ENCODE measurements around the gene PTPRK. TPM values are rescaled to one million over a fixed set of nuclear protein-coding genes. Genes with fewer than 3 reads are reported as not detected.
A peak's percentile ranks its signal among the peaks of the same experiment; 100 is the strongest.

Gene PTPRK
- total and polyA plus RNA-seq, 4 experiments from 2014 or later = 0.47 to 1.5 (median 0.61) TPM; not detected in 1

GRCh38 chr6:128409003-128409402, 111.4 kb downstream of the PTPRK start:
- intact Hi-C loops (cut with micrococcal nuclease) = no loop called here
- Mint-ChIP-seq H3K27ac (no peak overlapping the region), H3K27me3 (no peaks in the 10 kb centered on the region), H3K9me3 (no peaks in the 10 kb centered on the region), H3K4me1 (no peaks in the 10 kb centered on the region), H3K4me3 (no peak overlapping the region), H3K36me3 (no peaks in the 10 kb centered on the region)
- ChIA-PET POLR2A (ENCODE audit: partially characterized antibody) (no interaction called here), CTCF (ENCODE audit: partially characterized antibody) (no interaction called here)
- H3K4me3 ChIP-seq (ENCODE audit: low read length in 2 of 2) = no peak overlapping the region
- H3K27me3 ChIP-seq (ENCODE audit: insufficient read depth, low read length) = no peaks in the 10 kb centered on the region
- no peak overlapping the region for H3K27ac ChIP-seq (ENCODE audit: low read depth, low read length)
- no peaks in the 10 kb centered on the region for H3K4me1 ChIP-seq (ENCODE audit: insufficient read depth, low read length)
- no peaks in the 10 kb centered on the region for H3K9me3 ChIP-seq (ENCODE audit: control insufficient read depth in 1 of 2, low read length in 2 of 2)
- DNase-seq = no peak
- H3K36me3 ChIP-seq (ENCODE audit: insufficient read depth, low read length) = no peaks in the 10 kb centered on the region

DNA sequence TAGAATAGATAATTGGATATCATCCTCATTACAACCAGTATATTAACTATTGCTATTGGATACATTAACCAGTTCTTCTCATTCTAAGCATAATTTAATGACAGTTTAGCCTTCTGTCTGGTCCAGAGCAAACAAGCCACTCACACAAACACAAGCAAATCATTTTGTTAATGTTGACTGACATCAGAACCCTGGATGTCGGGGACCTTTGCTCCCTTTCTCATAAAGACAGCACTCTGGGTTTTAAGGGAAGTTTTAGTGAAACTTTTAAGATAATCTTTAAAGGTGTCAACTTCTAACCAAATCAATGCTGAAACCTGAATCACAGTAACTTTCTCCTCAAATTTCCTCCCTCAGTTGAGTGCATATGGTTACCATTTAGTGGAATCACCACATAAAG, 113.9 kb downstream of the PTPRK start:
- Mint-ChIP-seq H3K9me3 (no peaks in the 10 kb centered on the region), H3K27ac (no peak overlapping the region), H3K4me1 (no peaks in the 10 kb centered on the region), H3K27me3 (no peaks in the 10 kb centered on the region), H3K4me3 (no peak overlapping the region), H3K36me3 (no peaks in the 10 kb centered on the region)
- DNase-seq = no peak
- Histone ChIP-seq H3K4me3 (ENCODE audit: low read length in 2 of 2) (no peak overlapping the region), H3K9me3 (ENCODE audit: control insufficient read depth in 1 of 2, low read length in 2 of 2) (no peaks in the 10 kb centered on the region), H3K36me3 (ENCODE audit: insufficient read depth, low read length) (no peaks in the 10 kb centered on the region), H3K27ac (ENCODE audit: low read depth, low read length) (no peak overlapping the region), H3K4me1 (ENCODE audit: insufficient read depth, low read length) (no peaks in the 10 kb centered on the region), H3K27me3 (ENCODE audit: insufficient read depth, low read length) (no peaks in the 10 kb centered on the region)
- POLR2A ChIA-PET (ENCODE audit: partially characterized antibody) = no interaction called here
- intact Hi-C loops (cut with micrococcal nuclease) = no loop called here
- CTCF ChIA-PET (ENCODE audit: partially characterized antibody) = no interaction called here

GRCh38 chr6:128403618-128404444, 116.6 kb downstream of the PTPRK start:
- intact Hi-C loops (cut with micrococcal nuclease) = no loop called here
- no peak overlapping the region for H3K27ac ChIP-seq (ENCODE audit: low read depth, low read length)
- no peaks in the 10 kb centered on the region for H3K27me3 ChIP-seq (ENCODE audit: insufficient read depth, low read length)
- Mint-ChIP-seq H3K27me3 (no peaks in the 10 kb centered on the region), H3K36me3 (no peaks in the 10 kb centered on the region), H3K4me1 (no peaks in the 10 kb centered on the region), H3K9me3 (no peaks in the 10 kb centered on the region), H3K27ac (no peak overlapping the region), H3K4me3 (no peak overlapping the region)
- no peak for DNase-seq
- H3K4me1 ChIP-seq (ENCODE audit: insufficient read depth, low read length) = no peaks in the 10 kb centered on the region
- no peaks in the 10 kb centered on the region for H3K9me3 ChIP-seq (ENCODE audit: control insufficient read depth in 1 of 2, low read length in 2 of 2)
- no peaks in the 10 kb centered on the region for H3K36me3 ChIP-seq (ENCODE audit: insufficient read depth, low read length)
- no peak overlapping the region for H3K4me3 ChIP-seq (ENCODE audit: low read length in 2 of 2)
- ChIA-PET POLR2A (ENCODE audit: partially characterized antibody) (no interaction called here), CTCF (ENCODE audit: partially characterized antibody) (no interaction called here)

DNA sequence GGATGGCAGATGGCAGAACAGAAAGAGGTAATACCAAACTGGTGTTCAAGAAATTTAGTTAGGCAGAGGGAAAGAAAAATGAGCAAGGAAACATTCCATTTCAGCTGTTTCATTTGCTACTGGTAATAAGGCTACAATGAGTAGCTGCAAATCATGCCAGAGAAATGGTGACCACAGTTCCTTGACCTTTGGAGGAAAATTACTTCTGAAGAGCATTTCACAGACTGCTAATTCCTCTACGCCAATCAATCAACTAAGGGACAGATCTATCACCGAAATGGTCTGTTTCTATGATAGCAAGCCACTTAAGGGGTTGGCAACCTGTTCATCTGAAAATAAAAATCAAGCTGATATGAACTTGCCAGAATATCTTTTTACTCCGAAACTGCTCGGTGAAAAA, 119.5 kb downstream of the PTPRK start:
- intact Hi-C loops (cut with micrococcal nuclease) = no loop called here
- peaks cover 0 to 4% (median 0%) of the 10 kb centered on the region in 4 donors for H3K4me1 Mint-ChIP-seq
- no peaks in the 10 kb centered on the region for H3K9me3 Mint-ChIP-seq
- Histone ChIP-seq H3K36me3 (ENCODE audit: insufficient read depth, low read length) (no peaks in the 10 kb centered on the region), H3K4me1 (ENCODE audit: insufficient read depth, low read length) (no peaks in the 10 kb centered on the region), H3K9me3 (ENCODE audit: control insufficient read depth in 1 of 2, low read length in 2 of 2) (no peaks in the 10 kb centered on the region), H3K4me3 (ENCODE audit: low read length in 2 of 2) (no peak overlapping the region), H3K27me3 (ENCODE audit: insufficient read depth, low read length) (no peaks in the 10 kb centered on the region), H3K27ac (ENCODE audit: low read depth, low read length) (no peak overlapping the region)
- H3K36me3 Mint-ChIP-seq = no peaks in the 10 kb centered on the region
- no peak overlapping the region for H3K4me3 Mint-ChIP-seq
- H3K27ac Mint-ChIP-seq = no peak overlapping the region
- no peak for DNase-seq
- POLR2A ChIA-PET (ENCODE audit: partially characterized antibody) = no interaction called here
- CTCF ChIA-PET (ENCODE audit: partially characterized antibody) = no interaction called here
- H3K27me3 Mint-ChIP-seq = no peaks in the 10 kb centered on the region

DNA sequence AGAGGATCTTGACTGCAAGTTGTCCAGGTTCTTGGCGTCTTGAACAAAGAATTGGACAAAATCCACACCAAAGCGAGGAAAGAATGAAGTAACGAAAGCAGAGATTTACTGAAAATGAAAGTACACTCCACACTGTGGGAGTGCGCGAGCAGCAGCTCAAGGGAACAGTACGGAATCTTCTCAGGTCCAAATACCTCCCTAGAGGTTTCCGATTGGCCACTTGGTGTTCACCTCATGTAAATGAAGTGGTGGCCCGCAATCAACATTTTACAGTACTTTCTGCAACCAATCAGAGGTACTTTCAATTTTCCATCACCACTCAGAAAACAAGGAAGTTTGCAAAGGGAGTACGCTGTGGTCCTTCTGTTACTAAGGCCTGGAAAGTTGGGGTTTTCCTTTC, 122.4 kb downstream of the PTPRK start:
- H3K27ac ChIP-seq (ENCODE audit: low read depth, low read length) = no peak overlapping the region
- H3K4me1 ChIP-seq (ENCODE audit: insufficient read depth, low read length) = no peaks in the 10 kb centered on the region
- Mint-ChIP-seq H3K27me3 (peaks cover 2% of the 10 kb centered on the region in 2 donors), H3K4me1 (peaks cover 0 to 4% (median 0%) of the 10 kb centered on the region in 4 donors), H3K4me3 (peak overlapping the region in 1 of 8 donors; percentile 7), H3K9me3 (no peaks in the 10 kb centered on the region), H3K36me3 (no peaks in the 10 kb centered on the region), H3K27ac (no peak overlapping the region)
- no peaks in the 10 kb centered on the region for H3K9me3 ChIP-seq (ENCODE audit: control insufficient read depth in 1 of 2, low read length in 2 of 2)
- H3K27me3 ChIP-seq (ENCODE audit: insufficient read depth, low read length) = no peaks in the 10 kb centered on the region
- H3K36me3 ChIP-seq (ENCODE audit: insufficient read depth, low read length) = no peaks in the 10 kb centered on the region
- ChIA-PET CTCF (ENCODE audit: partially characterized antibody) (no interaction called here), POLR2A (ENCODE audit: partially characterized antibody) (no interaction called here)
- H3K4me3 ChIP-seq (ENCODE audit: low read length in 2 of 2) = no peak overlapping the region
- intact Hi-C loops (cut with micrococcal nuclease) = no loop called here
- no peak for DNase-seq

GRCh38 chr6:128395596-128395995, 124.8 kb downstream of the PTPRK start:
- H3K36me3 ChIP-seq (ENCODE audit: insufficient read depth, low read length) = no peaks in the 10 kb centered on the region
- no peaks in the 10 kb centered on the region for H3K9me3 ChIP-seq (ENCODE audit: control insufficient read depth in 1 of 2, low read length in 2 of 2)
- no peak for DNase-seq
- H3K9me3 Mint-ChIP-seq = no peaks in the 10 kb centered on the region
- H3K4me1 Mint-ChIP-seq = peaks cover 0 to 4% (median 0%) of the 10 kb centered on the region in 4 donors
- H3K27me3 ChIP-seq (ENCODE audit: insufficient read depth, low read length) = no peaks in the 10 kb centered on the region
- H3K27ac ChIP-seq (ENCODE audit: low read depth, low read length) = no peak overlapping the region
- H3K27me3 Mint-ChIP-seq = peaks cover 2% of the 10 kb centered on the region in 2 donors
- H3K4me1 ChIP-seq (ENCODE audit: insufficient read depth, low read length) = no peaks in the 10 kb centered on the region
- H3K36me3 Mint-ChIP-seq = no peaks in the 10 kb centered on the region
- H3K4me3 ChIP-seq (ENCODE audit: low read length in 2 of 2) = no peak overlapping the region
- CTCF ChIA-PET (ENCODE audit: partially characterized antibody) = no interaction called here
- POLR2A ChIA-PET (ENCODE audit: partially characterized antibody) = no interaction called here
- intact Hi-C loops (cut with micrococcal nuclease) = no loop called here
- no peak overlapping the region for H3K4me3 Mint-ChIP-seq
- H3K27ac Mint-ChIP-seq = no peak overlapping the region

DNA sequence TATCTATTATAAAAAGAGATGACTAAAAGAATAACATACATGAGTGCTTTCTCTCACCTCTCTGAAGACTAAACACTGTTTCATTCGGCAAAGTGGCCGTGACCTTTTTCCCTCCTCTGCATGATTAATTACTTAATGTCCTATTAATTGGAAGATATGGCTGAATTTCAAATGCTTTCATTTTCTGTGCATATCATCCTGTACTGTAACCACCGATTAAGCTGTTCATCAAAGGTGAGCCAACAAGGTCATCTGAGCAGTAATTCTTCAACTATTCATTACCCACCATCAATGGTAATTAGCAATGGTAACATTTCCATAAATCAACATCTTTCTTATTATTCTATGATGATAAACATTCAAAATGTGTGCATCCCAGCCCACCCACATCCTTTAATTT, 125.2 kb downstream of the PTPRK start:
- Mint-ChIP-seq H3K36me3 (no peaks in the 10 kb centered on the region), H3K4me1 (peaks cover 0 to 4% (median 0%) of the 10 kb centered on the region in 4 donors), H3K4me3 (no peak overlapping the region), H3K27ac (no peak overlapping the region), H3K9me3 (no peaks in the 10 kb centered on the region), H3K27me3 (peaks cover 2% of the 10 kb centered on the region in 2 donors)
- Histone ChIP-seq H3K4me3 (ENCODE audit: low read length in 2 of 2) (no peak overlapping the region), H3K27me3 (ENCODE audit: insufficient read depth, low read length) (no peaks in the 10 kb centered on the region), H3K27ac (ENCODE audit: low read depth, low read length) (no peak overlapping the region), H3K4me1 (ENCODE audit: insufficient read depth, low read length) (no peaks in the 10 kb centered on the region), H3K36me3 (ENCODE audit: insufficient read depth, low read length) (no peaks in the 10 kb centered on the region), H3K9me3 (ENCODE audit: control insufficient read depth in 1 of 2, low read length in 2 of 2) (no peaks in the 10 kb centered on the region)
- intact Hi-C loops (cut with micrococcal nuclease) = no loop called here
- POLR2A ChIA-PET (ENCODE audit: partially characterized antibody) = no interaction called here
- DNase-seq = no peak
- CTCF ChIA-PET (ENCODE audit: partially characterized antibody) = no interaction called here
